ENCODE data around the gene SDHAF2.

The SDHAF2 gene

DNA sequence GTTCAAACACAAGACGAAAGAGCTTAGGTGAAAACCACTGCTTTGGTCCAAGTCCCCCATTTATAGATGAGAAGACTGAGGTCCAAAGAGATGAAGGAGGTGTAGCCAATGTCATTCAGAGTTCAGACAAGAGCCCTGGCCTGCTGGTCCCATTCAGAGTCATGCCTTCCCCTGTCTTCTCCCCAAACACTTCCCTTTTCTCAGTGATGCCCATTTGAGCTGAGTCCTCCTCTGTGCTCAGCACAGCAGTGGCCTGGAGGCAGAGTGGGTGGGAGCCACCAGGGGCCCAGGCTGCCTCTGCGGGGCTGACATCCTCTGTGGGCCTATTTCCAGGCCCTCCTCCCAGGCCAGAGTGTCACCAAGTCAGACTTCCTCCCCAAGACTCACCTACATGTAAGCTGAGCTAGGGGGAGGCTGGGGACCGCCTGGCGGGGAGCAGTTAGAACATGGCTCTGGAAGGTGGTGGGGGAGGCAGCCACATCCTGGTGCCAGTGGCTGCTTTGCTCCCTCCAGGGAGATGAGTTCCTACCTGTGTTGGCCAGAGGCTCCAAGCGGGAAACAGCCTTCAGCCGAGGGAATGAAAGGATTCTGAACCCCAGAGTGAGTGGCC lies 56.2 kb downstream of the SDHAF2 start:
- Histone ChIP-seq H3K36me3 (ENCODE audit: control insufficient read depth in 2 of 2, insufficient read depth in 2 of 2, low read length in 2 of 2) (no peaks in the 10 kb centered on the region), H3K27ac (ENCODE audit: low read length) (no peak overlapping the region), H3K27me3 (ENCODE audit: control insufficient read depth in 1 of 2, insufficient read depth in 2 of 2, low read length in 2 of 2) (no peaks in the 10 kb centered on the region), H3K4me1 (ENCODE audit: control insufficient read depth, insufficient read depth, low read length) (peaks cover 32% of the 10 kb centered on the region), H3K4me3 (ENCODE audit: low read length in 2 of 2) (no peak overlapping the region), H3K9me3 (ENCODE audit: control insufficient read depth in 2 of 2, low read length in 2 of 2) (no peaks in the 10 kb centered on the region), H3K9ac (ENCODE audit: low read length in 2 of 2) (no peak overlapping the region)

DNA sequence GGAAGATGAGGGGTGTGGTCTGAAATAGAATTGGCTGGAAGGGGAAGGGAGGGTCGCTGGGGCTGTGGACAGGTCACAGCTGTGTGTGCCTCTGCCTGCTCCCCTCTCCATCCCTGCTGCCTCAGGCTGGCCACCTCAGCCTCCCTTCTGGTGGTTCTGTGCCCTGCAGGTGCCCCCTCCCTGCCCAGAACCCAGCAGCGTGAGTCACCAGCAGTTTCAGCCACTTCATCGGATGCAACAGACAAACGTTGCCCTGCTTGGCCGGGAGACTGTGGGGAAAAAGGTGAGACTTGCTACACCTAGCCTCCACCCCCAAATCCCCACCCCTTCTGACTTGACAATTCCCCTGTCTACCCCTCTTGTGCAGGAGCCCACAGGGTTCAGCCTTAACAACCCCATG lies 56.9 kb downstream of the SDHAF2 start:
- Histone ChIP-seq H3K9ac (ENCODE audit: low read length in 2 of 2) (no peak overlapping the region), H3K27ac (ENCODE audit: low read length) (no peak overlapping the region), H3K27me3 (ENCODE audit: control insufficient read depth in 1 of 2, insufficient read depth in 2 of 2, low read length in 2 of 2) (no peaks in the 10 kb centered on the region), H3K4me3 (ENCODE audit: low read length in 2 of 2) (no peak overlapping the region), H3K4me1 (ENCODE audit: control insufficient read depth, insufficient read depth, low read length) (peaks cover 32% of the 10 kb centered on the region), H3K36me3 (ENCODE audit: control insufficient read depth in 2 of 2, insufficient read depth in 2 of 2, low read length in 2 of 2) (no peaks in the 10 kb centered on the region), H3K9me3 (ENCODE audit: control insufficient read depth in 2 of 2, low read length in 2 of 2) (no peaks in the 10 kb centered on the region)

DNA sequence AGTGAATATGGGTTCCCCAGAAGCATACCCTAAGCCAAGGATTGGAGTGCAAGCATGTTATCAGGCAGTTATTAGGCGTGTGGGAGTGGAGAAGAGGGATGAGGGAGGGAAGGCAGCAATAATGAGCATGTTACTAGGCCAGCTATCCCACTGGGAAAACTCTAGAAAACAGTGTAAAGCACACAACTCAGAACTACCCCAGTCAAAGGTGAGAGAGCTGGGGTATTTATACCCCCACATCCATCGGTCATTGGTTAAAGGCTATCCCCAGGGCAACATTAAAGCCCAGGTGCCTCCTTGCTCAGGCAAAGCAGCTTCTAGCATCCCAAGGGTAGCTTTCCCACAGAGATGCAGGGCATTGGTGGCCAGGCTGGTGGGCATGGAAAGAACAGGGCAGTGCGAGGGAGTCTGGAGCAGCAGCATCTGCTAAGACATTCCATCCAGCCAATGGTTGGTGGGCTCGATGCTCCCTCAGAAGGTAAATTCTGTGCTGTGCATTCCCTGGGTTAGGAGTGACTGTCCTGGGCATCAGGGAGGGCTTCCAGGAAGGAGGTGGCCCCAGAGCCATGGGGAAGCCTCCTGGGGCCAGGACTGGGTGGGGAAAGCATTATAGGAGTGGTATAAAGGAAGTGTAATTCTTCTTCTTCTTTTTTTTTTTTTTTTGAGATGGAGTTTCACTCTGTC lies 57.6 kb downstream of the SDHAF2 start:
- Histone ChIP-seq H3K4me3 (ENCODE audit: low read length in 2 of 2) (no peak overlapping the region), H3K27me3 (ENCODE audit: control insufficient read depth in 1 of 2, insufficient read depth in 2 of 2, low read length in 2 of 2) (no peaks in the 10 kb centered on the region), H3K36me3 (ENCODE audit: control insufficient read depth in 2 of 2, insufficient read depth in 2 of 2, low read length in 2 of 2) (no peaks in the 10 kb centered on the region), H3K9me3 (ENCODE audit: control insufficient read depth in 2 of 2, low read length in 2 of 2) (no peaks in the 10 kb centered on the region), H3K27ac (ENCODE audit: low read length) (no peak overlapping the region), H3K9ac (ENCODE audit: low read length in 2 of 2) (no peak overlapping the region), H3K4me1 (ENCODE audit: control insufficient read depth, insufficient read depth, low read length) (peaks cover 32% of the 10 kb centered on the region)

DNA sequence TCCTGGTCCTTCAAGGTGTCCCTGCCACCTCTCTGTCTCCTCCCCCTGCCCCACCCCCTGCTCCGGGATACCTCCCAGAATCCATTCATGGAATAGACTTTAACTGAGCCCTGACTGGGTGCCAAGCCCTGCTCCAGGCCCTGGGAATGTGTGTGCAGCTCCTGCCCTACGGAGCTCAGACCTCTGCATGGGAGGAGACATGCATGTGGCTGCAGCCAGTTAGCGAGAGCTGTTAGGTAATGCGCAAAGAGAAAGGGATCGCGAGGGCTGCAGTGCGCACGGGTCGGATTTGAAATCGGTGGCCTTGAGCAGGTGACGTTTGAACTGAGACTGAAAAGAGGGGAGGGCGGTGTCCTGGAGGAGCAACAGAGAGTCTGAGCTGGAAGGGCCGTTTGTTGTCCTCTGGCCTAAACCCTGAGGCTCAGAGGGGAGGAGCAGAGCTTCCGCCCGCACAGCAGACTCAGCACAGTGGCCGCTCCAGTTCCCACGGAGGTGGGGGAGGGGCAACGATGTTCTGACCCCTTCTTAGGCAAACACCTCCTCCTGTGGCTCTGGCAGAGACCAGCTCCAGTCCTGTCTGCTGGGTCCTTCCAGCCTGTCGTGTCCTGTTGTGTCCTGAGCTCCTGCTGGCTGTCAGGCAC lies 58.8 kb downstream of the SDHAF2 start:
- no peaks in the 10 kb centered on the region for H3K27me3 ChIP-seq (ENCODE audit: control insufficient read depth in 1 of 2, insufficient read depth in 2 of 2, low read length in 2 of 2)
- peaks cover 32% of the 10 kb centered on the region for H3K4me1 ChIP-seq (ENCODE audit: control insufficient read depth, insufficient read depth, low read length)
- peak overlapping the region; percentile 82 for H3K27ac ChIP-seq (ENCODE audit: low read length)
- H3K4me3 ChIP-seq (ENCODE audit: low read length in 2 of 2) = peak overlapping the region; percentile 59 to 67
- no peaks in the 10 kb centered on the region for H3K36me3 ChIP-seq (ENCODE audit: control insufficient read depth in 2 of 2, insufficient read depth in 2 of 2, low read length in 2 of 2)
- H3K9me3 ChIP-seq (ENCODE audit: control insufficient read depth in 2 of 2, low read length in 2 of 2) = no peaks in the 10 kb centered on the region
- H3K9ac ChIP-seq (ENCODE audit: low read length in 2 of 2) = peak overlapping the region; percentile 23 to 58

DNA sequence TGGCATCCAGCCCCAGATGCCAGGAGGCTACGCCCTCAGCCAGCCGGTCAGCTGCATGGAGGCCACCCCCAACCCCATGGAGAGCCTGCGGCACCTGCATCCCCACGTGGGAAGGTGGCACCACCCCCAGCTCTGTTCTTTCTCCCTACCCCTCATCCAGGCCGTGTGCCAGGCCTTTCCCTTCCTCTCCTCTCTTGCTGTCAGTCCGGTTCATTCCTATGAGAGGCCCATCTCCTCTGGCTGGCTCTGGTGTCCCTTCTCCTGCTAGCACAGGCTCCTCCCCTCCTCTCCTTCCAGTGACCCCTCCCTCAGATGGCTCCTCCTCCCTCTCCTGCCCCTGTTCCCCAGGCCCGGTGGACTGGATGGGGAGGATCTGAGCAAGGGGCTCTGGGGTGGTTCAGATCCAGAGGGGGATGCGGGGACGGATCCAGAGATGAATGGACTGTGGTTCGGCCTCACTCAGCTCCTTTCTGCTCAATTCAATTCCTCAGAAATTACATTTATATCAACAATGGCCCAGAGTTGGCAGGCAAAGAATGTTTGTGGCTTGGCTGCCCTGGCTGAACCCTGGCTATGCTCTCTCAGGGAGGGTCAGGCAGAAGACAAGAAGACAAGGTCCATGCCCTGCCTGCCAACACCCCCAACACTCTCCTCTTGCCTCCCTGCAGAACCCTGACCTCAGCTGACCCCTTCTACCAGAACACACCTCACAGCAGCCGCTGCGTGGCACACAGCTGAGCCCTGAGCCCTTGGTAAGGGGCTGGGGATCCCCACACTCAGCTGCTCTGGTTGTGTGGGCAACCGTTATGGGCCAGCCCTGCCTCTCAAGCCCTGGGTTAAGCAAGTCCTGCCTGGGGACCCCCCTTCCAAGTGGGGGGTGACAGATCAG lies 60.2 kb downstream of the SDHAF2 start:
- H3K27ac ChIP-seq (ENCODE audit: low read length) = peak overlapping the region; percentile 82
- H3K36me3 ChIP-seq (ENCODE audit: control insufficient read depth in 2 of 2, insufficient read depth in 2 of 2, low read length in 2 of 2) = no peaks in the 10 kb centered on the region
- H3K4me1 ChIP-seq (ENCODE audit: control insufficient read depth, insufficient read depth, low read length) = peaks cover 35% of the 10 kb centered on the region
- peak overlapping the region; percentile 23 to 42 for H3K9ac ChIP-seq (ENCODE audit: low read length in 2 of 2)
- peak overlapping the region; percentile 29 to 67 for H3K4me3 ChIP-seq (ENCODE audit: low read length in 2 of 2)
- no peaks in the 10 kb centered on the region for H3K9me3 ChIP-seq (ENCODE audit: control insufficient read depth in 2 of 2, low read length in 2 of 2)
- H3K27me3 ChIP-seq (ENCODE audit: control insufficient read depth in 1 of 2, insufficient read depth in 2 of 2, low read length in 2 of 2) = no peaks in the 10 kb centered on the region

DNA sequence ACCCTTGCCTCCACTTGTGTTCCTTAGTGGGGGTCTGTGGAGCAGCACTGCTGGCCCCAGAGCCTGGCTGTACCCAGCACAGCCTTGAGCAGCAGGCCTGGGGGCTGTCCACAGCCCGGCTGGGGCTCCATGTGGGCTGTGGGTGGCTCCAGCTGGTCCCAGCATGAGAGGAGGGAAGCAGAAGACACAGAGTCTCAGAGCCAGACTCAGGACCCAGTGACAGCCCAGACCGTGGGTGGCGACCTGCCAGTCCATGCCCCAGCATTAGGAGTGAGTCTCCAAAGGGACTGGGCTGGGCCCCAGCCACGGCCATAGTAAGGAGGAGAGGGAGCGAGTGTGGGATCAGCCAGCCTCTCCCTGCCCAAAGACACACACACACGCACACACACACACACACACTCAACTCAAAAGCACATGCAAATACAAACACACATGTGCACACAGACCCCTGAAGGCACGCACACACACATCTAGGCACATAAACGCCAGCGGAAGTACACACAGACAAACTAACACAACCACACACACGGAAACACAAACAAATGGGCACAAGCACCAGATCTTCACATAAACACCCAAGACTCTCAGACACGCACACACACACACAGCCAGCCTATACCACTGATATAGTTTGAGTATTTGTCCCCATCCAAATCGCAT lies 61.9 kb downstream of the SDHAF2 start:
- H3K4me1 ChIP-seq (ENCODE audit: control insufficient read depth, insufficient read depth, low read length) = peaks cover 35% of the 10 kb centered on the region

DNA sequence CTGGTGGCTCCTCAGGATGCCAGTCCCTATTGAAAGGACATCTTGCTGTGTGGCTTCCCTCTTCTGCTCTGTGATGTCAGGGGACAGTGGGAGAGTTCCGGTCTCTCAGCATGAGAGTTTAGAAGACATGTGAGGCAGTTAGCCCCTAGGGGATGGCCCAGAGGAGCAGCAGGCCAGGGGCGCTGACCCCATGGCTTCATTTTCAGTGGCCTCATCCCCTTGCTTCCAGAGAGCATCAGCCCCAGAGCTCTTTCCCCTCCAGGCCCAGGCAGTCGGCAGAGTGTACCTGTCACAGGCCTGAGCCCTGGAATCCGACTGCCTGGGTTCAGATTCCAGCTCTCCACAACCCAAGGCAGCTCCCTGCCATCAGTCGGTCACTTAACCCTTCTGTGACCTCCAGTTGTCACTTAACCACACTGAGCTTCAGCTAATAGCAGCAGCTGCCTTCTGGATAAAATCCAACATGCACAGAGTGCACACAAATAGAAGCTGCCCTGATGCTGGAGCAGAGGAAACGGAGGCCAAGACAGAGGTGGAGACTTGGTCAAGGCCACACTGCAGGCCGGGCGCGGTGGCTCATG lies 64.5 kb downstream of the SDHAF2 start:
- Histone ChIP-seq H3K9me3 (ENCODE audit: control insufficient read depth in 2 of 2, low read length in 2 of 2) (no peaks in the 10 kb centered on the region), H3K9ac (ENCODE audit: low read length in 2 of 2) (no peak overlapping the region), H3K27ac (ENCODE audit: low read length) (no peak overlapping the region)

More for the DNA sequence above, 61.9 kb downstream of the SDHAF2 start:
- Histone ChIP-seq H3K27me3 (ENCODE audit: control insufficient read depth in 1 of 2, insufficient read depth in 2 of 2, low read length in 2 of 2) (no peaks in the 10 kb centered on the region), H3K9me3 (ENCODE audit: control insufficient read depth in 2 of 2, low read length in 2 of 2) (no peaks in the 10 kb centered on the region), H3K27ac (ENCODE audit: low read length) (no peak overlapping the region), H3K36me3 (ENCODE audit: control insufficient read depth in 2 of 2, insufficient read depth in 2 of 2, low read length in 2 of 2) (no peaks in the 10 kb centered on the region), H3K4me3 (ENCODE audit: low read length in 2 of 2) (no peak overlapping the region), H3K9ac (ENCODE audit: low read length in 2 of 2) (no peak overlapping the region)

DNA sequence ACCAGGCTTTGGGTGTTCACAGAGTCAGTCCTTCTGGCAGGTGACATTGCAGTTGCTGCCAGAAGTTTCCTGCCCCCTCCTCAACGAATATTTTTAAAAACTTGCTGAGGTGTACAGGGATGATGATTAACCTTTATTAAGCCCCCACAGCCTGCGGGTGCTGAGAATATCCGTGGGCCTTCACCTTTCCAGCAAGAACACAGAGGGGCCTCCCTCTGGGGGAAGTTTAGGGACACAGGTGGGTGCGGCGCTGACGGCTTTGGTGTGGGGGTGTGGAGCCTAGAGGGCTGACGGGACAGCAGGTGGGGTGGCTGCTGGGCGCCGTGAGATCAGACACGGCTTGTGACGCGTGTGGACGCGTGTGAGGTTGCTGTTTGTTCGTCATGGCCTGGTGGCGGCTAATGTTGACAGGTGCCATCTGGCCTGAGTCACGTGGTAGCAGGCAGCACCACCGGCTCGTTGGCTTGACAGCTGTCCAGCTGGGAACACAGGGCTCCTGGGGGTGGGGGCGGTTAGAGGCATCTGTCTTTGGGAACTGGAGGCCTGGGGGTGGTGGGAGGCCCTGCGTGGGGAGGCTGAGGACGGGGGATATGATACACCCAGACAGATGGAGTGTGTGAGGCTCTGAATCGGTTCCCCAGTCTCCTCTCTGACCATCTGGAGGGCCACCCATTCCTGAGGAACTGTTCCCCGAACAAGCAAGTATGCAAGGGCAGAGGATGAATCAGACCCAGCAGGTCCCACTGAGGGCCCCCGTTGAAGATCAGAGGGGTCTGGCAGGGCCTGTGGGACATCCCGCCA lies 66.1 kb downstream of the SDHAF2 start:
- no peak overlapping the region for H3K9ac ChIP-seq (ENCODE audit: low read length in 2 of 2)
- no peaks in the 10 kb centered on the region for H3K36me3 ChIP-seq (ENCODE audit: control insufficient read depth in 2 of 2, insufficient read depth in 2 of 2, low read length in 2 of 2)
- no peaks in the 10 kb centered on the region for H3K27me3 ChIP-seq (ENCODE audit: control insufficient read depth in 1 of 2, insufficient read depth in 2 of 2, low read length in 2 of 2)
- H3K27ac ChIP-seq (ENCODE audit: low read length) = no peak overlapping the region
- H3K4me3 ChIP-seq (ENCODE audit: low read length in 2 of 2) = no peak overlapping the region
- no peaks in the 10 kb centered on the region for H3K9me3 ChIP-seq (ENCODE audit: control insufficient read depth in 2 of 2, low read length in 2 of 2)
- H3K4me1 ChIP-seq (ENCODE audit: control insufficient read depth, insufficient read depth, low read length) = peaks cover 8% of the 10 kb centered on the region

More for the DNA sequence above, 64.5 kb downstream of the SDHAF2 start:
- H3K27me3 ChIP-seq (ENCODE audit: control insufficient read depth in 1 of 2, insufficient read depth in 2 of 2, low read length in 2 of 2) = no peaks in the 10 kb centered on the region
- H3K36me3 ChIP-seq (ENCODE audit: control insufficient read depth in 2 of 2, insufficient read depth in 2 of 2, low read length in 2 of 2) = no peaks in the 10 kb centered on the region
- no peak overlapping the region for H3K4me3 ChIP-seq (ENCODE audit: low read length in 2 of 2)
- H3K4me1 ChIP-seq (ENCODE audit: control insufficient read depth, insufficient read depth, low read length) = peaks cover 23% of the 10 kb centered on the region
